ENCODE measurements around the gene FAM9C. TPM values are rescaled to one million over a fixed set of nuclear protein-coding genes. Genes with fewer than 3 reads are reported as not detected.

Gene FAM9C
- total RNA-seq, 1 experiment from 2014 or later, result not detected

DNA sequence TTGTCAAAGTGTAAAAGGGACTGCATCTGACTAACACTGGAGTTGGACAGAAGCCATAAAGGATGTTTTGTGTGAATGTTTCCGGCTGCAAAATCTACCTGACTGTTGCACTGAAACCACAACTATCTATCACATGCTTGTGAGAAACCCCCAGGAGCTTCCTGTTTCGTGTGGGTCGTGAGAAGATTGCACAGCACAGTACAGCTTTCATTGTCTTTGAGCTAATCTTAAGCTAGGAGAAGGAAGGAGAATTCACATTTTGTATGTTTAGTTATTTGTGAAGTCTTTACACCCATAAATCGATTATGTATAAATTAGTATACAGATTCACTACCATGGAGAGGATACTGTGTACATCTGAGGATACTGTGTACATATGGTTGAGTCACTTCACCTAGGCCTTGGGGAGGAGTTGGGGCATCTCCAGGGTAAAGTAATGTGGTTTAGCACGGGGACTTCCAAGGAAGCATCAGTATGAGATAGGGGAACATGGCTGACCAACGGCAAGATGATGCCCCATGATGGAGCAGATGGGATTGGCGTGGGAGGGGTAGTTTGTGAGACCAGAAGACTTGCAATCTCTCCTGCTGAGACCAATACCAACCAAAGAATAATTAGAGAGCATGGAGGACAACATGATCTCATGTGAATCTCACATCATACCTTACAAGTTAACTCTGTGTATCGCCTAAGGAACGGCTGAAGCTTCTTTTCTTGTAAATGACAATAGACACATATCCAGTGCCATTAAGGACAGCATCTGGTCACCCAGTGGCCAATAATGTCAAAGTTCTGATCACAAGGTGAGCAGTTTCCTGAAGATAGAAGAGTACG is 43.1 kb upstream of the FAM9C start:
- no peaks in the 10 kb centered on the region for H3K27me3 ChIP-seq (ENCODE audit: insufficient read depth, low read length)
- POLR2A ChIA-PET, result no interaction called here
- intact Hi-C loops (cut with micrococcal nuclease), result no loop called here
- no peak overlapping the region for H2AFZ ChIP-seq (ENCODE audit: low read depth, low read length, poor library complexity, severe bottlenecking)
- no peak overlapping the region for H3K9ac ChIP-seq (ENCODE audit: low read length)
- DNase-seq (ENCODE audit: low read depth, low spot score) (no peak), ATAC-seq (no peak)
- H3K36me3 ChIP-seq (ENCODE audit: control insufficient read depth in 1 of 2, insufficient read depth in 2 of 2, low read length in 2 of 2), result no peaks in the 10 kb centered on the region
- H3K27ac ChIP-seq (ENCODE audit: low read depth, low read length), result no peak overlapping the region
- H3K4me3 ChIP-seq (replicated peaks in 1 of 2; ENCODE audit: low read depth in 1 of 2, low read length in 2 of 2), result no peak overlapping the region
- no peaks in the 10 kb centered on the region for H3K9me2 ChIP-seq (ENCODE audit: insufficient read depth)
- CTCF ChIA-PET, result no interaction called here
- H4K20me1 ChIP-seq (ENCODE audit: insufficient read depth), result no peaks in the 10 kb centered on the region
- no peaks in the 10 kb centered on the region for H3K4me1 ChIP-seq (ENCODE audit: control insufficient read depth in 1 of 2, insufficient read depth in 2 of 2, low read length in 2 of 2)
- no peak for TF ChIP-seq SIN3A (IDR thresholded peaks at IDR 0.05; ENCODE audit: low read depth)
- TF ChIP-seq ZNF274 (IDR thresholded peaks at IDR 0.05; ENCODE audit: low read depth, low read length), result no peak
- no peak for TF ChIP-seq EGR1 (IDR thresholded peaks at IDR 0.05; ENCODE audit: low read depth)
- TF ChIP-seq, protein P1, sequence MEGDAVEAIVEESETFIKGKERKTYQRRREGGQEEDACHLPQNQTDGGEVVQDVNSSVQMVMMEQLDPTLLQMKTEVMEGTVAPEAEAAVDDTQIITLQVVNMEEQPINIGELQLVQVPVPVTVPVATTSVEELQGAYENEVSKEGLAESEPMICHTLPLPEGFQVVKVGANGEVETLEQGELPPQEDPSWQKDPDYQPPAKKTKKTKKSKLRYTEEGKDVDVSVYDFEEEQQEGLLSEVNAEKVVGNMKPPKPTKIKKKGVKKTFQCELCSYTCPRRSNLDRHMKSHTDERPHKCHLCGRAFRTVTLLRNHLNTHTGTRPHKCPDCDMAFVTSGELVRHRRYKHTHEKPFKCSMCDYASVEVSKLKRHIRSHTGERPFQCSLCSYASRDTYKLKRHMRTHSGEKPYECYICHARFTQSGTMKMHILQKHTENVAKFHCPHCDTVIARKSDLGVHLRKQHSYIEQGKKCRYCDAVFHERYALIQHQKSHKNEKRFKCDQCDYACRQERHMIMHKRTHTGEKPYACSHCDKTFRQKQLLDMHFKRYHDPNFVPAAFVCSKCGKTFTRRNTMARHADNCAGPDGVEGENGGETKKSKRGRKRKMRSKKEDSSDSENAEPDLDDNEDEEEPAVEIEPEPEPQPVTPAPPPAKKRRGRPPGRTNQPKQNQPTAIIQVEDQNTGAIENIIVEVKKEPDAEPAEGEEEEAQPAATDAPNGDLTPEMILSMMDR (IDR thresholded peaks at IDR 0.05 in 2 of 3, conservative IDR thresholded peaks at IDR 0.05 in 1 of 3; ENCODE audit: borderline replicate concordance in 1 of 3, insufficient read depth in 1 of 3, low read depth in 2 of 3, low read length in 2 of 3), result no peak
- TF ChIP-seq, protein P2, sequence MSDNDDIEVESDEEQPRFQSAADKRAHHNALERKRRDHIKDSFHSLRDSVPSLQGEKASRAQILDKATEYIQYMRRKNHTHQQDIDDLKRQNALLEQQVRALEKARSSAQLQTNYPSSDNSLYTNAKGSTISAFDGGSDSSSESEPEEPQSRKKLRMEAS (IDR thresholded peaks at IDR 0.05), result no peak
- TF ChIP-seq YY1 (IDR thresholded peaks at IDR 0.05; ENCODE audit: extremely low read depth, insufficient replicate concordance, low read depth, low read length), result no peak
- TF ChIP-seq CBX3 (IDR thresholded peaks at IDR 0.05; ENCODE audit: low read depth), result no peak
- TF ChIP-seq JUND (IDR thresholded peaks at IDR 0.05), result no peak
- TF ChIP-seq, protein P3, sequence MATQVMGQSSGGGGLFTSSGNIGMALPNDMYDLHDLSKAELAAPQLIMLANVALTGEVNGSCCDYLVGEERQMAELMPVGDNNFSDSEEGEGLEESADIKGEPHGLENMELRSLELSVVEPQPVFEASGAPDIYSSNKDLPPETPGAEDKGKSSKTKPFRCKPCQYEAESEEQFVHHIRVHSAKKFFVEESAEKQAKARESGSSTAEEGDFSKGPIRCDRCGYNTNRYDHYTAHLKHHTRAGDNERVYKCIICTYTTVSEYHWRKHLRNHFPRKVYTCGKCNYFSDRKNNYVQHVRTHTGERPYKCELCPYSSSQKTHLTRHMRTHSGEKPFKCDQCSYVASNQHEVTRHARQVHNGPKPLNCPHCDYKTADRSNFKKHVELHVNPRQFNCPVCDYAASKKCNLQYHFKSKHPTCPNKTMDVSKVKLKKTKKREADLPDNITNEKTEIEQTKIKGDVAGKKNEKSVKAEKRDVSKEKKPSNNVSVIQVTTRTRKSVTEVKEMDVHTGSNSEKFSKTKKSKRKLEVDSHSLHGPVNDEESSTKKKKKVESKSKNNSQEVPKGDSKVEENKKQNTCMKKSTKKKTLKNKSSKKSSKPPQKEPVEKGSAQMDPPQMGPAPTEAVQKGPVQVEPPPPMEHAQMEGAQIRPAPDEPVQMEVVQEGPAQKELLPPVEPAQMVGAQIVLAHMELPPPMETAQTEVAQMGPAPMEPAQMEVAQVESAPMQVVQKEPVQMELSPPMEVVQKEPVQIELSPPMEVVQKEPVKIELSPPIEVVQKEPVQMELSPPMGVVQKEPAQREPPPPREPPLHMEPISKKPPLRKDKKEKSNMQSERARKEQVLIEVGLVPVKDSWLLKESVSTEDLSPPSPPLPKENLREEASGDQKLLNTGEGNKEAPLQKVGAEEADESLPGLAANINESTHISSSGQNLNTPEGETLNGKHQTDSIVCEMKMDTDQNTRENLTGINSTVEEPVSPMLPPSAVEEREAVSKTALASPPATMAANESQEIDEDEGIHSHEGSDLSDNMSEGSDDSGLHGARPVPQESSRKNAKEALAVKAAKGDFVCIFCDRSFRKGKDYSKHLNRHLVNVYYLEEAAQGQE (IDR thresholded peaks at IDR 0.05; ENCODE audit: low read depth), result no peak
- TF ChIP-seq EZH2 (IDR thresholded peaks at IDR 0.05), result no peak
- no peak for TF ChIP-seq RAD21 (IDR thresholded peaks at IDR 0.05; ENCODE audit: low read depth)
- TF ChIP-seq ELF1 (IDR thresholded peaks at IDR 0.05; ENCODE audit: borderline replicate concordance, low read depth), result no peak
- TF ChIP-seq ZFX (IDR thresholded peaks at IDR 0.05), result no peak
- TF ChIP-seq, protein P4, sequence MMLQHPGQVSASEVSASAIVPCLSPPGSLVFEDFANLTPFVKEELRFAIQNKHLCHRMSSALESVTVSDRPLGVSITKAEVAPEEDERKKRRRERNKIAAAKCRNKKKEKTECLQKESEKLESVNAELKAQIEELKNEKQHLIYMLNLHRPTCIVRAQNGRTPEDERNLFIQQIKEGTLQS (IDR thresholded peaks at IDR 0.05), result no peak
- no peak for TF ChIP-seq POLR2AphosphoS5 (IDR thresholded peaks at IDR 0.05; ENCODE audit: low read depth, low read length)
- TF ChIP-seq SRF (IDR thresholded peaks at IDR 0.05; ENCODE audit: low read depth), result no peak
- no peak for TF ChIP-seq FOSL1 (IDR thresholded peaks at IDR 0.05; ENCODE audit: low read depth)
- TF ChIP-seq CEBPB (IDR thresholded peaks at IDR 0.05; ENCODE audit: low read depth), result no peak
- TF ChIP-seq TCF7L2 (IDR thresholded peaks at IDR 0.05; ENCODE audit: borderline replicate concordance, extremely low read depth, insufficient read depth, insufficient read length), result no peak
- RAD21 ChIA-PET (ENCODE audit: low non-redundant PET in 1 of 2, low total read pairs in 2 of 2, uncharacterized antibody in 2 of 2, unreplicated experiment in 2 of 2), result no interaction called here
- H3K9me3 ChIP-seq (ENCODE audit: control insufficient read depth in 1 of 2, insufficient read depth in 1 of 2, low read depth in 1 of 2, low read length in 2 of 2), result no peaks in the 10 kb centered on the region
- BruUV-seq (replicated peaks), result no TSS peak
- no peak overlapping the region for H3K4me2 ChIP-seq (ENCODE audit: low read length)
- no peaks in the 10 kb centered on the region for H3K79me2 ChIP-seq (ENCODE audit: insufficient read depth, low read length)
